HG03571 (cell line): ENCODE data around the gene VAMP3.
A peak's percentile ranks its signal among the peaks of the same experiment; 100 is the strongest.

Experiments
- ATAC-seq: cut with Tn5 transposase; IDR thresholded peaks from one replicate; pipeline ENCODE4 v1.9.1; 2021; ENCODE audit not compliant: unreplicated experiment

VAMP3 gene, protein sequence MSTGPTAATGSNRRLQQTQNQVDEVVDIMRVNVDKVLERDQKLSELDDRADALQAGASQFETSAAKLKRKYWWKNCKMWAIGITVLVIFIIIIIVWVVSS

DNA sequence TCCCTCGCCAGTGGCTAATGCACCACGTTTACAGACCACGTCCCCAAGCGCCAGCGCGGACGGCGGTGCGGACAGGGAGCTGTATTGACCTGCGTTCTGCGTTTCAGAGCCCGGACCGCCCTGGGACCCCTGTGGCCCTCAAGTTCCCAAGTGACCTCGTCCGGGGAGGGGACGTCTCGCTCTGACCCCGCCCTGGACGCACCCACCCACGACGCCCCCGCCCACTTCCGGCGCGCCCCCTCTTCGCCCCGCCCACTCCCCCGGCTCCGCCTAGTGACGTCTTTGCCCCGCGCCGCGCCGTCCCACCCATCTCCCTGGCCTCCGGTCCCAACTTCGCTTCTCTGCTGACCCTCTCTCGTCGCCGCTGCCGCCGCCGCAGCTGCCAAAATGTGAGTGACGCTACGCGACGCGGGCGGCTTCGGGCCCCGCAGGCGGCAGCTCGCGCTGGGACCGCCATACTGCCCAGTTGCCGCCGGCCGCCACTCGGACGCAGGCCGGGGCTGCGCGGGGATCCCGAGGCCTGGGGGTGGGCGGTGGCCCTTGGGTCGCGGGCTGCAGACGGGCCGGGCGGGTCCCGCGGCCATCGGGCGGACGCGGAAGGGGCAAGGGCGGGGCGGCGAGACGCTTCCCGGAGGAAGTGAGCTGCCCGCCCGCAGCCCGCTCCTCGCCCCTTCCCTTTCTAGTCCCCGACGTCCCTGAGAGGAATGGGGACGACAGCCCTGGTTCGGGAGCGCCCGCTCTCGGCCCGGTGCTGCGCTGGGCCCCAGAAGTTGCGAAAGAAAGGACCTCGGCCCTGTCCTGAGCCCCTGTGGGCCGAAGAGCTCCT, at the start of gene VAMP3:
TSS of gene VAMP3 (plus strand) at position 300 of the 826 bp plus-strand sequence. CDS start at position 388, 88 bp downstream.
- peak; percentile 57 for ATAC-seq

DNA sequence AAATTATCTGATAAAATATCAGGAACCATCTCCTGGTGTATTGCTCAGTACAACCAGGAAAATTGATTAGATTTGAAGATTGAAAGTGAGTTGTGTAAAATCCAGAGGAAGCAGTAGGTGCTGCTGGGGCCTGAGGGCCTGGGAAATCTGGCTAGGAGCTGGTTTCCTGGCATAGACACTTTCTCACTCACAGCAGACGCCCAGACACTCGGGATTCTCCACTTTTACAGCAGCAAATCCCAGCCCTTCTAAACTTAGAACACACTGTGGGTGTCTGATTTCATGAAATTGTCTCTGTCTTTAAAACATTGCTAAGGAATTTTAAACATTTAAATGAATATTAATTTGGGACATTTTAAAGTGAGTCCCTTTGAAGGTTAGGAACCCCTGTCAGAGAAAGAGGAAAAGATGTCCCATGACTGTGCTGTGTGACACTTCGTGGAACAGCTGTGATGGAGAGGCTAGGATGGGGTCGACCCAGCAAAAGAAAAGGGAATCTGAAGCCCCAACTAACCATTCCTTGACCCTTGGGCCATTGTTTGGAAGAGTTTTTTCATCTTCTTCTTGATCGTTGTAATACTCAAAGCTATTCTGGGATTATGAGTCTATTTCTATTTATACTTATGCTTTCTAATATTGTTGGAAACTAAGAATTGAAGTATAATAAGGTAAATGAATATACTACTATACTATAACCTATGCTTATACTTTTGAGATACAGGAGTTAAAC, 49.0 kb upstream of the VAMP3 start:
- no peak for ATAC-seq

DNA sequence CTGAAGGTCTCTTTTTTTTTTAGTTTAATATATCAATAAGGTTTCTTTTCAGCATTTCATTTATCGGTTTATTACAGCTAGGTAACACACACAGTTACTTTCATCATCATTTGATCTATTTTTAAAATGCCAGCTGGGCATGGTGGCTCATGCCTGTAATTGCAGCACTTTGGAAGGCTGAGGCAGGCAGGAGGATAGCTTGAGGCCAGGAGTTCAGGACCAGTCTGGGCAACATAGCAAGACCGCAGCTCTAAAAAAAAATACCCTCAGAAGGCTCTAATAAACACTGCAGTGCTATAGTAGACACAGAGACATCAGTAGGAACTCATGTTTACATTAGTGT, 48.5 kb upstream of the VAMP3 start:
- no peak for ATAC-seq

- no peak for ATAC-seq
Observed at GRCh38 chr1:7726623-7727022, 44.5 kb upstream of the VAMP3 start.

- ATAC-seq = no peak
Observed at GRCh38 chr1:7727809-7728471, 43.2 kb upstream of the VAMP3 start.

- ATAC-seq = no peak
Observed at GRCh38 chr1:7729761-7730160, 41.3 kb upstream of the VAMP3 start.

DNA sequence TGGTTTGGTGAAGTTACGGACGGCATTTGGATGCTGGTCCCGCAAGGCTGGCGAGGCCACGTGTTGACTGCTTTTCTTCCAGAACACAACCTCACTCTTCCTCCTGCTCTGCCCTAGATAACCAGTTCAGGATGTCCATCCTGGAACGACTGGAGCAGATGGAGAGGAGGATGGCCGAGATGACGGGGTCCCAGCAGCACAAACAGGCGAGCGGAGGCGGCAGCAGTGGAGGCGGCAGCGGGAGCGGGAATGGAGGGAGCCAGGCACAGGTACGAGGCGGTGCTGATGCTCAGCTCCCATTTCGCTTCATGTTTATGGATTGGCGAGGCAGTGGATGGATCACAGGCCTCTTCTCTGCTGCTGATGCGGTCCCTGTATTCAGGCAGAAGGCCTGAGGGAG, 38.8 kb upstream of the VAMP3 start:
- no peak for ATAC-seq

DNA sequence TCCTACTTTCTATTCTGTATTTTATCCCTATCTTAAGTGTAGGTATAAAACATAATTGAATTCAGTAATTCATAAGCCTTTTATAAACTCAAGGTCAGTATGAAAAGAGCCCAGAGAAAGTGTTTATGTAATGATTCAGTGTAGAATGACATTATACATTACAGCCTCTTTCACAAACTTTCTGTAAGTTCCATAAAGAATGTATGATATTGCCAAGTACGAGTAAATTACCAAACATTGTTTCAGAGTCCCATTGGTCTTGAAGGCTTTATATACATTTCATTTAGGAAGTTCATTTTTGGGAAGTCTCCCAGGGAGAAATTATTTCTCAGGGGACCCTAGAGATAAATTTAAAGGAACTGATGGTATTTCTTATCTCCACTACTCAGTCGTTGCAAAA, 37.8 kb upstream of the VAMP3 start:
- ATAC-seq = no peak

GRCh38 chr1:7738044-7738443, 33.1 kb upstream of the VAMP3 start:
- no peak for ATAC-seq

GRCh38 chr1:7743346-7743745, 27.8 kb upstream of the VAMP3 start:
- ATAC-seq = no peak

DNA sequence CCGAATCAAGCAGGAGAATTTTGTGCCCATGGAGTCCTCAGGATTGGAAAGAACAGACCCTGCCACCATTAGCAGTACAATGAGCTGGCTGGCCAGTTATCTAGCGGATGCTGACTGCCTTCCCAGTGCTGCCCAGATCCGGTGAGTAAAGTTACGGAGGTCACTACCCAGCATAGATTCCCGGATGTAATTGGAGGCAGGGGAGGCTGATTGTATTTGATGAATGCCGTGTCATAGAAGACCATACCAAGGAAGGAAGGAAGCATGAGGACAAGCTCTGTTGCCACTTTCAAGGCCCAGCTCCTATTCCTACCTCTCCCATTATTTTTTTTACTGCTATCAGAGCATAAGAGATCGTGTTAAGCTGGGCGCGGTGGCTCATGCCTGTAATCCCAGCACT, 26.2 kb upstream of the VAMP3 start:
- ATAC-seq = no peak

DNA sequence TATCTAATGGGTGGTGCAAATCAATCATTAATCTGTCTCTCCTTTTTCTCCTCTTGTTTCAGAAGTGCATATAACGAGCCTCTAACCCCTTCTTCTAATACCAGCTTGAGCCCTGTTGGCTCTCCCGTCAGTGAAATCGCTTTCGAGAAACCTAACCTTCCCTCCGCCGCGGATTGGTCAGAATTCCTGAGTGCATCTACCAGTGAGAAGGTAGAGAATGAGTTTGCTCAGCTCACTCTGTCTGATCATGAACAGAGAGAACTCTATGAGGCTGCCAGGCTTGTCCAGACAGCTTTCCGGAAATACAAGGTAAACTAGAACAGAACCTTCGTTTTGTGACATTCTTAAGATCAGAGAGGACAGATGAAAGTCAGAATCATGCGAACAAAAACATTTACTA, 25.3 kb upstream of the VAMP3 start:
- no peak for ATAC-seq

DNA sequence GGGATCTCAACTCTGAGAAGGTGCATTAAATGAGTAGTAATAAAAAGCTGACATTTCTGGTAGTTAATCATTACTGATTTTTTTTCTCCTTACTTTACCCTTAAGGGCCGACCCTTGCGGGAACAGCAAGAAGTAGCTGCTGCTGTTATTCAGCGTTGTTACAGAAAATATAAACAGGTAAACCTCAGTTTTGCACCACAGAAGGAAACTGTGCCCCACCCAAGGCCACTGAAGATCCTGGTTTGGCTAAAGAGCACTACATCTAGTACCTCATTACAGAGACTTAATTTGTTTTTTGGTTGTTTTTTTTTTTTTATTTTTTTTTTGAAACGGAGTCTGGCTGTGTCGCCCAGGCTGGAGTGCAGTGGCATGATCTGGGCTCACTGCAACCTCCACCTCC, 23.5 kb upstream of the VAMP3 start:
- ATAC-seq = no peak

DNA sequence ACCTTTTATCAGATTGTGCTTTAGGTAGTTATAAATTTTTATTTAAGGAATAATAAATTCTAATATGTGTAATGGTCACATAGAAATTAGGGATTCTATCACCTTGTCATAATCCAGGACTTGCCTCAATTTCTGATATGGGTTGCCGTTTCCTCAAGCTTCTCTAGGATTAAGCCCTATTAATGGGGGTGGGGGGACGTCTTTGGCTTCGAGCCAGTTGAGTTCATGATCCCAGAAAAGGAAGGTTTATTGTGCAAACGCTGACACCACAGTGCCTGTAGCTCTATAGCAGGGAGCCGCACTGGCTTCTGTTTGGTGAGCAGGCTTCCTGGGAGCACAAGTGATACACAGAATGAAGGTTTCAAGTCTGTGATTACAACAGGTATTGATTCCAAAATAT, 22.0 kb upstream of the VAMP3 start:
- ATAC-seq = no peak

DNA sequence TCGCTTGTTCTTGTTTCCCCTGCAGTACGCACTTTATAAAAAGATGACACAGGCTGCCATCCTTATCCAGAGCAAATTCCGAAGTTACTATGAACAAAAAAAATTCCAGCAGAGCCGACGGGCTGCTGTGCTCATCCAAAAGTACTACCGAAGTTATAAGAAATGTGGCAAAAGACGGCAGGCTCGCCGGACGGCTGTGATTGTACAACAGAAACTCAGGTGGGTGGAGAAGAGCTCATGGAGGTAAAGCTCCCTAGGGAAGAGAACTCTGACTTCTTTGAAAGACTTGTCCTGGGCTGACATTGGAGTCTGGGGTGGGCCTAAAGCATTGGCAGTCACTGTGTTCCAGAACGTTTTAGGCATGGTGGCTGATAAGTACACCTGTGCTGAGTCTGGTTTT, 19.9 kb upstream of the VAMP3 start:
- ATAC-seq = no peak

DNA sequence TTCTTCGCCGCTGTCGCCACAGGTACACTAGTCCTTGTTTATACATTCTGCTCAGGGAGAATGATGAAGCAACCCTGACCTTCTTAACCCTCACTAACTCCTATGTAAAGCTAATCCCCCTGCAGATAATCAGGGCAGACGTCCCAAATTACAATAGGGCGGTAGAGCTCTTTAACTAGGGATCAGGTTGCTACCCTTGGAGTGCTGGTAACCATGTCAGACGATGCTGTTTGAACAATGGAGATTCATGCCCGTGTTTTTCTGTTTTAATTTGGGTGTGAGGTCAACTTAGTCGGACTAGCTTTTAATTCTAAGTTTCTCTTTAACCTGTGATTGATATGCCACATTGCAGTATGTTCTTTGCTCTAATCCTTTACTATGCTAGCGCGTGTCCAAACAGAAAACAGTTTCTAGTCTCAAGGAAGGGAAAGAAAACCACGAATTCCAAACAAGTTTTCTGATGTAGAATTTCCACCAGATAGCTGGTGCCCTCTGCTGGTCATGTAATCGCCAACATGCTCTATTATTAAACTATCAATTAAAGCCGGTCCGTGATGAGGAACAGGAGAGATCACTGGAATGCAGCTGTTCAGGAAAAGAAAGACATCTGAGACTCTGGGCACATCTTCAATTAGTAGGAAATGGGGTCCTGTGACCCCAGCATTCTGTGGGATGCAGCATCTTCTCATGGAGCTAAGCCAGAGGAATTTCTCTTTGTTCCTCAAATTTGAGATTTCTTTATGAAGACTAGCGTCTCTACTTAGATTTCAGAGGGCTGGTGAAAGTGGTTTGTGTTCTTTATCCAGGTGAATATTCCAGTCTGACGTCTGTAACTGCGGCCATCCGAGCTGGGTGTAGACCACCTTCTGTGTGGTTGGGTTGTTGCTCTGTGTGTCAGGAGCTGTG, 18.3 kb upstream of the VAMP3 start:
- no peak for ATAC-seq

GRCh38 chr1:7753641-7754040, 17.5 kb upstream of the VAMP3 start:
- ATAC-seq = no peak

- ATAC-seq = no peak
Observed at GRCh38 chr1:7754234-7754633, 16.9 kb upstream of the VAMP3 start.

DNA sequence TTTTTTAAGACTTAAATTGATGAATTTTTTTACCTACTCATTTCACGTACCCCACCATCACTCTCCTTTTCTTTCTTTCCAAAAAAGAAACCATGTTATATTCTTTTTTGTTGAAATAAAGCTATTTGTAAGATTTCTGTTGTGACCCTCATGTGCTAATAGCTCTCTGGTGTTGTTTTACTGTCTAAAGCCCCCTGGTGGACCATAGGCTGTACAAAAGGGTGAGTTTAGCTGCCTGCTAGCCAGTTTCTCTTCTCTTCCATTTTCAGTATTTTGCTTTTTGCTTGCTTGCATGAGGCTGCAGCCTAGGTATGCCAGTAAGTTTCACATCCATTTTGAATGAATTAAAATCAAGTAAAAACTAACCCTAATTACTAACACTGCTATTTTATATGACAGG, 15.6 kb upstream of the VAMP3 start:
- ATAC-seq = no peak

DNA sequence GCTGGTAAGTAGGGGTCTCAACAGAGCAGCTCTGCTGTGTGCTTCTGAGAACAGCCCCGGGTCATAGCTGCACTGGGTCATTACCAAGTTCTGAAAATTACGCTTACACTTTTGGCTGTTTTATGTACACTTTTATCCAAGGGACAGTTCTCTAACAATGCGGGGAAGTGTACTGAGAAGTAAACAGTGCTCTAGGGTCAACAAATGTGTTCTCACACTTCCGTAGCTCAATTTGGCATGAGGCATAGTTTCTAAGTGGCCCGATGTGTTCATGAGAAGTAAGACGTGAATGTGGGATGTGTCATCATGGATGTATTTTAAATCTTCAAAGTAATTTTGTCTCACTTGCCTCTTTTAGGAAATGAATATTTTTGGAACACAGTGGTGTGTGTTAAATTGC, 10.9 kb upstream of the VAMP3 start:
- ATAC-seq = no peak

DNA sequence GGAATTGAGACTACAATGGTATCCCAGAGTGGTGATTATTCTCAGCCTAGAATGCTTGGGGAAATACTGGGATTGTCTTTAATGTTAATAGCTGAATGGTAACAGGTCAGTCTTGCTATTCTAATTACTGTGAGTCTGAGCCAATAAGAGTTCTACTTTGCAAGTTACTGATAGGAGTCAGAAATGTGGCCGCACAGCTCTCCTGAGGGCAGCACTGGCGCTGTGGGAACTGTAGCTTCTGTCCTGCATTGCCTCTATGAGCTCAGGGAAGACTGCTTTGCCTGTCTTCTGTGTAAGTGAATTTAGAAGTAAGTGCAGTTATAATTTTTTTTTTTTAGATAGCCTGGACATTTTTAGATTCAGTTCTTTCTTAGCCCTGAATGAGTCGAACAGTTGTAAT, 10.0 kb upstream of the VAMP3 start:
- no peak for ATAC-seq
